ENCODE measurements around the gene NCOA4. TPM values are rescaled to one million over a fixed set of nuclear protein-coding genes. Genes with fewer than 3 reads are reported as not detected.
"Not testable (repeated sequence)": the region's sequence is repeated elsewhere in the genome, so short reads cannot be mapped to it uniquely, and the experiment has no call there.

NCOA4 gene
- total RNA-seq, 2 experiments from 2014 or later = 86.2 to 86.6 TPM

GRCh38 chr10:46052057-46052790, 21.8 kb upstream of the NCOA4 start:
- ATAC-seq (no peak), DNase-seq (no peak)
- ChIA-PET CTCF (interaction anchor here (1.2 kb wide), 1 partner anchor 19 kb away, joined by 3 read pairs; no protein-coding TSS in a partner anchor), POLR2A (no interaction called here)
- intact Hi-C loops (cut with micrococcal nuclease) = no loop called here
- H3K36me3 Mint-ChIP-seq (ENCODE audit: low read depth) = no peaks in the 10 kb centered on the region
- H3K4me1 Mint-ChIP-seq (ENCODE audit: low read depth) = no peaks in the 10 kb centered on the region
- H3K4me3 Mint-ChIP-seq = no peak overlapping the region
- H3K27ac Mint-ChIP-seq = no peak overlapping the region
- TF ChIP-seq CTCF (IDR thresholded peaks at IDR 0.05) = no peak
- no peaks in the 10 kb centered on the region for H3K27me3 Mint-ChIP-seq
- H3K9me3 Mint-ChIP-seq = peaks cover 3% of the 10 kb centered on the region

DNA sequence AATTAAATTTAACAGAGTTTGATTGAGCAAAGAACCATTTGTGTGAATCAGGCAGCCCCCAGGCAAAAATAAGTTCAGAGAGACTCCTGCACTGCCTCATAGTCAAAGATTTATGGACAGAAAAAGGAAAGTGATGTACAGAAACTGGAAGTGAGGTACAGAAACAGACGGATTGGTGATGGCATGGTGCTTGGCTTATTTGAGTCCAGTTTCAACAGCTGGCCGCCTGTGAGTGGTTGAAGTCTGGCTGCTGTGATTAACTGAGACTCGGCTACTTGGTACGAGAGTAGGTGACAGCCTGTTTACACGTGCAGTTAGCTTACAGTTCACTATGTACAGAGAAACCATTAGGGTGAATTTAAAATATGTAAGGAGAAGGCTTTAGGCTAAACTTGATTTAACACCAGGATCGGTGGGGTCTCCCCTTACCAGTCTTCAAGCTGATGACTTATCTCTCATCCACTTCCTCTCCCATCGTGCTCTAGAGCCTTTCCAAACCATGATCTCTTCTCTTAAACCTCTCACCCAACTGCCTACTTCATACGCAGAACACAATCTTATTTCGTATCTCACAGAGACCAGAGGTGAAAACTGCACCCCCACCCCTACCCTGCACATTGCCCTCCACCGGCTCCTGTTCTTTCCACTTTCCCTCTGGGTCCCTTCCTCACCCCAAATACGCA, 20.7 kb upstream of the NCOA4 start:
- intact Hi-C loops (cut with micrococcal nuclease) = no loop called here
- Mint-ChIP-seq H3K27ac (no peak overlapping the region), H3K9me3 (no peaks in the 10 kb centered on the region), H3K27me3 (no peaks in the 10 kb centered on the region), H3K4me1 (ENCODE audit: low read depth) (no peaks in the 10 kb centered on the region), H3K36me3 (ENCODE audit: low read depth) (no peaks in the 10 kb centered on the region), H3K4me3 (no peak overlapping the region)
- ChIA-PET POLR2A (interaction anchor here (1.1 kb wide), 1 partner anchor 22 kb away, joined by 3 read pairs; no protein-coding TSS in a partner anchor), CTCF (no interaction called here)
- DNase-seq = no peak
- no peak for TF ChIP-seq CTCF (IDR thresholded peaks at IDR 0.05)
- no peak for ATAC-seq

- not testable (repeated sequence) for ATAC-seq
Measured at GRCh38 chr10:46049497-46049831, 19.0 kb upstream of the NCOA4 start.

GRCh38 chr10:46048152-46048551, 17.7 kb upstream of the NCOA4 start:
- H3K36me3 Mint-ChIP-seq (ENCODE audit: low read depth) = no peaks in the 10 kb centered on the region
- DNase-seq (no peak), ATAC-seq (no peak)
- POLR2A ChIA-PET = no interaction called here
- H3K27ac Mint-ChIP-seq = no peak overlapping the region
- CTCF ChIA-PET = no interaction called here
- intact Hi-C loops (cut with micrococcal nuclease) = no loop called here
- H3K27me3 Mint-ChIP-seq = no peaks in the 10 kb centered on the region
- H3K4me3 Mint-ChIP-seq = no peak overlapping the region
- TF ChIP-seq CTCF (IDR thresholded peaks at IDR 0.05) = no peak
- no peaks in the 10 kb centered on the region for H3K9me3 Mint-ChIP-seq
- H3K4me1 Mint-ChIP-seq (ENCODE audit: low read depth) = no peaks in the 10 kb centered on the region

More at GRCh38 chr10:46049497-46049831, 19.0 kb upstream of the NCOA4 start:
- POLR2A ChIA-PET; H3K9me3 Mint-ChIP-seq; intact Hi-C loops (cut with micrococcal nuclease); H3K4me3 Mint-ChIP-seq; H3K27ac Mint-ChIP-seq; H3K36me3 Mint-ChIP-seq (ENCODE audit: low read depth); H3K4me1 Mint-ChIP-seq (ENCODE audit: low read depth); DNase-seq; H3K27me3 Mint-ChIP-seq; CTCF ChIA-PET: not testable (repeated sequence)

DNA sequence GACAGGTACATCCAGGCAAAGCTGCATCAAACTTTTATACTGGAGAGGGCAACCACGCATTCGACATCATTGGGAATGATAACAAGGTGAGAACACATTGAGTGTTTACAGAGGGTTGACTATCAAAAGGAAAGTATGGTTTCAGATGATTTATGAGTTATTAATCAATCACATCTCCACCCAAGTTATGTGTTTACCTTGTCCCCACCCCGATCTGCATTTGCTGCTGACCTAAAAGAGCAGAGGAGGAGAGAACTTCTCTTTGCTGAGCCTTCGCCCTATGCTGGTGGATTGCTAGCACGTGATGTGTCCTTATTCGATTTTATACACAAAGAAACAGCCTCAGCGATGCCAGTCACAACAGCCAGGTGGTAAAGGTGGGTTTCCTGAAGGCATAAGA, 15.8 kb upstream of the NCOA4 start, which contains the start of gene MSMB:
TSS of gene MSMB (minus strand) at position 9 of the 400 bp plus-strand sequence. CDS start 32 bp downstream, outside the sequence.
- POLR2A ChIA-PET = interaction anchor here (1.2 kb wide), 1 partner anchor 17 kb away, joined by 3 read pairs; no protein-coding TSS in a partner anchor
- Mint-ChIP-seq H3K27me3 (no peaks in the 10 kb centered on the region), H3K9me3 (no peaks in the 10 kb centered on the region), H3K27ac (no peak within 1 kb of the TSS), H3K4me3 (no peak within 1 kb of the TSS), H3K36me3 (ENCODE audit: low read depth) (no peaks in the 10 kb centered on the region), H3K4me1 (ENCODE audit: low read depth) (no peaks in the 10 kb centered on the region)
- ATAC-seq = no peak
- intact Hi-C loops (cut with micrococcal nuclease) = no loop called here
- DNase-seq = no peak
- CTCF ChIA-PET = no interaction called here
- no peak for TF ChIP-seq CTCF (IDR thresholded peaks at IDR 0.05)

Measured in activated CD8-positive, alpha-beta T cell treated with anti-CD3 and anti-CD28 coated beads for 36 hours (primary cell).